Measurements from ENCODE around the gene NR1I2. TPM values are rescaled to one million over a fixed set of nuclear protein-coding genes. Genes with fewer than 3 reads are reported as not detected.

NR1I2 gene
- total and polyA plus RNA-seq, 2 donors (not counting 1 experiment from before 2014, with no cell fraction given) = 0.30 to 0.52 TPM

DNA sequence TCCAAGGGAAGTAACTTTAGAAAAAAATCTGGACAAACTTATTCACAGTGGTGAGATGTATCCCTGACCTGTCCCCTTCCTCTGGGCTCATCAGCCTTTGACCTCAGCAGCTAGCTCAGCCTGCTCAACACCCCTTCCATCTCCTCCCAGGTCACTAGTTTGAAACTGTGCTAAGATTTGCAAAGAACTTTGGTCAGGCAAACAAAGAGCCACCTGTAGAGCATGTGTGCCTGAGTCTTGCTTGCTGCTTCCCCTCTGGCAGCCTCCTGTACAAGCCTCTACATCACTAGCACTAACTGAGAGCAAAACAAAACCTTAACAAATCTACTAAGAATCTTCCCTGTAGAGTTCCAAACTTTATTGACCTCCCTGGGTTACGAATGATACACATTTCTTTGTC lies 43.9 kb downstream of the NR1I2 start:
- ATAC-seq (ENCODE audit: low read depth) = no peak
- Mint-ChIP-seq H3K27me3 (no peaks in the 10 kb centered on the region), H3K4me1 (no peaks in the 10 kb centered on the region), H3K9me3 (ENCODE audit: insufficient read depth) (no peaks in the 10 kb centered on the region), H3K4me3 (no peak overlapping the region), H3K27ac (no peak overlapping the region)
- no peak overlapping the region for H3K9ac ChIP-seq (ENCODE audit: low read length)
- no peak overlapping the region for H3K27ac ChIP-seq (ENCODE audit: low read length in 2 of 2)
- no peak for DNase-seq
- H3K79me2 ChIP-seq (ENCODE audit: control insufficient read depth, insufficient read depth, low read length) = no peaks in the 10 kb centered on the region
- H3K4me2 ChIP-seq (replicated peaks; ENCODE audit: low read depth, low read length, poor library complexity, severe bottlenecking) = no peak overlapping the region
- intact Hi-C loops (cut with micrococcal nuclease) = loop anchor here (10.0 kb wide), 1 partner anchor 589 kb away; no protein-coding TSS in a partner anchor
- CTCF ChIA-PET = interaction anchor here (0.7 kb wide), 1 partner anchor 17 kb away, joined by 3 read pairs; no protein-coding TSS in a partner anchor
- WGBS (ENCODE audit: insufficient coverage) = 80% methylated on average over 1 of the region's 1 CpG
- H3K27me3 ChIP-seq (replicated peaks in 1 of 4; ENCODE audit: control extremely low read depth in 1 of 4, control insufficient read depth in 3 of 4, insufficient read depth in 4 of 4, low read length in 3 of 4) = no peaks in the 10 kb centered on the region
- no peaks in the 10 kb centered on the region for H3K4me1 ChIP-seq (ENCODE audit: control insufficient read depth in 2 of 2, insufficient read depth in 2 of 2, low read length in 2 of 2)
- peaks cover 8 to 11% of the 10 kb centered on the region in 2 experiments for H3K36me3 ChIP-seq (replicated peaks in 1 of 2; ENCODE audit: control extremely low read depth in 1 of 2, control insufficient read depth in 1 of 2, extremely low read depth in 1 of 2, insufficient read depth in 2 of 2, low read length in 1 of 2)
- no peak overlapping the region for H3K4me3 ChIP-seq (ENCODE audit: control extremely low read depth in 1 of 5, extremely low read depth in 1 of 5, insufficient read depth in 1 of 5, low read depth in 2 of 5, low read length in 4 of 5)
- no peak overlapping the region for H2AFZ ChIP-seq (ENCODE audit: insufficient read depth, low read depth, low read length, poor library complexity, severe bottlenecking)
- POLR2A ChIA-PET = no interaction called here
- no peak for TF ChIP-seq CTCF (IDR thresholded peaks at IDR 0.05)
- no peak for TF ChIP-seq EZH2 (IDR thresholded peaks at IDR 0.05; ENCODE audit: borderline replicate concordance, insufficient read depth, low read depth, low read length, poor library complexity, severe bottlenecking)
- H4K20me1 ChIP-seq (ENCODE audit: control insufficient read depth, insufficient read depth, low read length, poor library complexity, severe bottlenecking) = peaks cover 11% of the 10 kb centered on the region
- H3K9me3 ChIP-seq (ENCODE audit: control extremely low read depth in 1 of 3, control insufficient read depth in 2 of 3, insufficient read depth in 1 of 3, low read length in 2 of 3) = no peaks in the 10 kb centered on the region

DNA sequence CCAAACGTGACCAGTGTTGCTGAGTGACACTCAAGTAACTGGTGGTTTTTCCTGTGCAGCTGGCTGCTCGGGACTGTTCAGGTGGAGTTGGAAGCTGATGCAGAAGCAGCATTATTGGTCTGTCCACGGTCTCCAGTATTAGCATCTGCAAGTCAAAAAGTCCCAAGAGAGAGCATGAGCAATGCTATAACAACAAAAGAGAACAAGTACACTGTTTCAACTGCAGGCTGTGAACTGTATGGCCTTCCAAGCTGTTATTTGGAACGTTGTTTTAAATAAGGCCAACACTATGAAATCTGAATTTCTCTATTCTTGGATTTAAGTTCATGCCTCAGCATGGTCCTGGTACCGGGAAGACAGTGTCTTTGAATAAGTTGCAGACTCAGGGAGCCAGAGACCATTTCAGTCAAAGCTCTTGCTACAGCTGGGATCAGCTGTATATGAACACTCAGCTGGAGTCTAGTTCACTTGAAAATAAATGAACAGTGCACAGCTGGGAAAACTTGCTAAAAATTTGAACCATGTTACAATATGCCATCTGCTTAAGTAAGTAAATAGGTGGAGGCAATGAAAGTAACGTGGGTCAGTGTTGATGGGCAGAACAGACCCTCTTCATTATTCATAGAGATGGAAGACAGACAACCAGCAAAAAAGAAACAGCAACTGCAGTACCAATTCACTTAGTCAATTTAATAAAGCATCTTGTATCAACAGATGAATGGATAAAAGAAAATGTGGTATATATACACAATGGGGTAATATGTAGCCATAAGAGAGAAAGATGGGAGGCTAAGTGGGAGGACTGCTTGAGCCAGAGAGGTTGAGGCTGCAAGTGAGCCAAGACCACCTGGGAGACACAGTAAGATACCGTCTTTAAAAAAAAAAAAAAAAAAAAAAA lies 45.1 kb downstream of the NR1I2 start:
- no peaks in the 10 kb centered on the region for H3K27me3 ChIP-seq (replicated peaks in 1 of 4; ENCODE audit: control extremely low read depth in 1 of 4, control insufficient read depth in 3 of 4, insufficient read depth in 4 of 4, low read length in 3 of 4)
- H3K9ac ChIP-seq (ENCODE audit: low read length) = no peak overlapping the region
- Mint-ChIP-seq H3K4me3 (no peak overlapping the region), H3K4me1 (no peaks in the 10 kb centered on the region), H3K9me3 (ENCODE audit: insufficient read depth) (no peaks in the 10 kb centered on the region), H3K27ac (no peak overlapping the region), H3K27me3 (no peaks in the 10 kb centered on the region)
- H3K4me2 ChIP-seq (replicated peaks; ENCODE audit: low read depth, low read length, poor library complexity, severe bottlenecking) = no peak overlapping the region
- H3K4me1 ChIP-seq (ENCODE audit: control insufficient read depth in 2 of 2, insufficient read depth in 2 of 2, low read length in 2 of 2) = no peaks in the 10 kb centered on the region
- DNase-seq = no peak
- peaks cover 10 to 12% of the 10 kb centered on the region in 2 experiments for H3K36me3 ChIP-seq (replicated peaks in 1 of 2; ENCODE audit: control extremely low read depth in 1 of 2, control insufficient read depth in 1 of 2, extremely low read depth in 1 of 2, insufficient read depth in 2 of 2, low read length in 1 of 2)
- POLR2A ChIA-PET = no interaction called here
- H4K20me1 ChIP-seq (ENCODE audit: control insufficient read depth, insufficient read depth, low read length, poor library complexity, severe bottlenecking) = peaks cover 11% of the 10 kb centered on the region
- no peaks in the 10 kb centered on the region for H3K9me3 ChIP-seq (ENCODE audit: control extremely low read depth in 1 of 3, control insufficient read depth in 2 of 3, insufficient read depth in 1 of 3, low read length in 2 of 3)
- TF ChIP-seq EZH2 (IDR thresholded peaks at IDR 0.05; ENCODE audit: borderline replicate concordance, insufficient read depth, low read depth, low read length, poor library complexity, severe bottlenecking) (no peak), CTCF (IDR thresholded peaks at IDR 0.05) (no peak)
- H3K4me3 ChIP-seq (ENCODE audit: control extremely low read depth in 1 of 5, extremely low read depth in 1 of 5, insufficient read depth in 1 of 5, low read depth in 2 of 5, low read length in 4 of 5) = no peak overlapping the region
- H2AFZ ChIP-seq (ENCODE audit: insufficient read depth, low read depth, low read length, poor library complexity, severe bottlenecking) = no peak overlapping the region
- H3K27ac ChIP-seq (ENCODE audit: low read length in 2 of 2) = no peak overlapping the region
- CTCF ChIA-PET = interaction anchor here (0.6 kb wide), 1 partner anchor 293 kb away, joined by 3 read pairs; no protein-coding TSS in a partner anchor
- 95% methylated on average over 4 of the region's 7 CpGs for WGBS (ENCODE audit: insufficient coverage)
- no peaks in the 10 kb centered on the region for H3K79me2 ChIP-seq (ENCODE audit: control insufficient read depth, insufficient read depth, low read length)
- ATAC-seq (ENCODE audit: low read depth) = no peak
- intact Hi-C loops (cut with micrococcal nuclease) = loop anchor here (10.0 kb wide), 1 partner anchor 588 kb away; no protein-coding TSS in a partner anchor

Measured in B cell (primary cell).